Hepatocyte (in vitro differentiated cells): ENCODE results near the gene OPCML.

ENCODE experiments used
- EZH2 ChIP-seq: fragments of 200-600 bp; sonication (generic); IDR thresholded peaks from 2 replicates; pipeline ENCODE4 v1.6.1; 2016; ENCODE audit warnings: antibody characterized with exemption, mild to moderate bottlenecking, borderline replicate concordance
- TF ChIP-seq, protein P1 (sequence below): fragments of 200-600 bp; sonication (generic); IDR thresholded peaks from 2 replicates; pipeline ENCODE4 v1.5.1; 2016; ENCODE audit warnings: antibody characterized with exemption, mild to moderate bottlenecking; ENCODE audit not compliant: poor library complexity

GRCh38 chr11:132535830-132536229 lies 996.5 kb downstream of the OPCML start:
- TF ChIP-seq, protein P1, sequence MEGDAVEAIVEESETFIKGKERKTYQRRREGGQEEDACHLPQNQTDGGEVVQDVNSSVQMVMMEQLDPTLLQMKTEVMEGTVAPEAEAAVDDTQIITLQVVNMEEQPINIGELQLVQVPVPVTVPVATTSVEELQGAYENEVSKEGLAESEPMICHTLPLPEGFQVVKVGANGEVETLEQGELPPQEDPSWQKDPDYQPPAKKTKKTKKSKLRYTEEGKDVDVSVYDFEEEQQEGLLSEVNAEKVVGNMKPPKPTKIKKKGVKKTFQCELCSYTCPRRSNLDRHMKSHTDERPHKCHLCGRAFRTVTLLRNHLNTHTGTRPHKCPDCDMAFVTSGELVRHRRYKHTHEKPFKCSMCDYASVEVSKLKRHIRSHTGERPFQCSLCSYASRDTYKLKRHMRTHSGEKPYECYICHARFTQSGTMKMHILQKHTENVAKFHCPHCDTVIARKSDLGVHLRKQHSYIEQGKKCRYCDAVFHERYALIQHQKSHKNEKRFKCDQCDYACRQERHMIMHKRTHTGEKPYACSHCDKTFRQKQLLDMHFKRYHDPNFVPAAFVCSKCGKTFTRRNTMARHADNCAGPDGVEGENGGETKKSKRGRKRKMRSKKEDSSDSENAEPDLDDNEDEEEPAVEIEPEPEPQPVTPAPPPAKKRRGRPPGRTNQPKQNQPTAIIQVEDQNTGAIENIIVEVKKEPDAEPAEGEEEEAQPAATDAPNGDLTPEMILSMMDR = no peak
- TF ChIP-seq EZH2 = no peak
